ENCODE measurements around the gene LRRC26. TPM values are rescaled to one million over a fixed set of nuclear protein-coding genes. Genes with fewer than 3 reads are reported as not detected.

The LRRC26 gene
- total and polyA plus RNA-seq, 4 experiments from 2014 or later = not detected

DNA sequence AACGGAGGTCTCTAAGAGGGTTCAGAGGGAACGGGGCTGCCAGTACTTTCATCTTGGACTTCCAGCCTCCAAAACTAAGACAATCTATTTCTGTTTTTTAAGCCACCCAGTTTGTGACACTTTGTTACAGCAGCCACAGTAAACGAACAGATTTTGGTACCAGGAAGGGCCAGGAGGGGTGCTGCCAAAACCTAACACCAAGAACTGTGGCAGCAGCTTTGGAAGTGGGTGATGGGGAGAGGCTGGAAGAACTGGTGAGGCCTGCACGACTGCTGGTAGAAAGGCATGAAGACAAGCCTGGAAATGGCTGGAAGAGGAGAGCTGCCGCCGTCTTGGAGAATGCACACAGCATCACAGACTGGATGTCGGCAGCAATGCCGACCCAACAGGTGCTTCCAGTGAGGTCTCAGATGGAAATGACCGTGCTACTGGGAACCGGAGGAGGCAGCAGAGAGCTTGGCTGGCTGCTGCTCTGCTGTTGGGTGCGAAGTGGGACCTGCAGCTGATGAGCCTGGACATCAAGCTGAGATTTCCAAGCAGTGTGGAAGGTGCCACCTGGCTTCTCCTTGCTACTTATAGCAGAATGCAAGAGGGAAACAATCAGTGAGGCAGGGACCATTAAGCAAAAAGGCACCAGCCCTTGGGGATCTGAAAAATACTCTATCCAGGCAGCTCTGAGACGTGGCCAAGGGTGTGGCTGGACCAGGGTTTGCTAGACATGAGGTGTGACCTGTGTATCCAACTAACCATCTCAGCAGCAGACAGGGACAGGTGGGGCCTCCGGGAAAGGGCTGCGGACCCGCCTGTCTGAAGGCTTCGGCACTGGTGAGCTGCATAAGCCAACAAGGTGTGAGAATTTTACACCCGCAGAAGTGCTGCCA, 6.7 kb upstream of the LRRC26 start:
- Histone ChIP-seq H3K36me3 (ENCODE audit: insufficient read depth, low read length) (peaks cover 12% of the 10 kb centered on the region), H3K27ac (ENCODE audit: low read depth, low read length) (no peak overlapping the region), H3K9me3 (ENCODE audit: control insufficient read depth in 1 of 2, low read length in 2 of 2) (no peaks in the 10 kb centered on the region), H3K27me3 (ENCODE audit: insufficient read depth, low read length) (peaks cover 4% of the 10 kb centered on the region), H3K4me3 (ENCODE audit: low read length in 2 of 2) (no peak overlapping the region), H3K4me1 (ENCODE audit: insufficient read depth, low read length) (no peaks in the 10 kb centered on the region)
- Mint-ChIP-seq H3K27ac (peak overlapping the region in 2 of 7 donors; percentile 42 to 59), H3K4me3 (peak overlapping the region in 1 of 8 donors; percentile 25), H3K9me3 (no peaks in the 10 kb centered on the region), H3K4me1 (peaks cover 2 to 13% (median 7%) of the 10 kb centered on the region in 4 donors), H3K27me3 (peaks cover 0 to under 1% of the 10 kb centered on the region in 2 donors), H3K36me3 (peaks cover 4 to 17% of the 10 kb centered on the region in 2 donors)
- DNase-seq = peak in 3 of 5 donors; percentile 21 to 31 (median 23)
- intact Hi-C loops (cut with micrococcal nuclease) = loop anchor here (1.0 kb wide), 1 partner anchor 51 kb away; the partner anchor contains the start of gene RNF224
- CTCF ChIA-PET (ENCODE audit: partially characterized antibody) = interaction anchor here (0.8 to 1.5 kb wide), 6 partner anchors 12 to 60 kb away, joined by 3 to 4 read pairs (median 4); partner anchors contain the start of genes ANAPC2, RNF224 and SSNA1
- POLR2A ChIA-PET (ENCODE audit: partially characterized antibody) = interaction anchor here (0.8 to 2.5 kb wide), 5 partner anchors 12 to 64 kb away, joined by 3 to 8 read pairs (median 5); partner anchors contain the start of genes ANAPC2, SSNA1, TPRN and TUBB4B

DNA sequence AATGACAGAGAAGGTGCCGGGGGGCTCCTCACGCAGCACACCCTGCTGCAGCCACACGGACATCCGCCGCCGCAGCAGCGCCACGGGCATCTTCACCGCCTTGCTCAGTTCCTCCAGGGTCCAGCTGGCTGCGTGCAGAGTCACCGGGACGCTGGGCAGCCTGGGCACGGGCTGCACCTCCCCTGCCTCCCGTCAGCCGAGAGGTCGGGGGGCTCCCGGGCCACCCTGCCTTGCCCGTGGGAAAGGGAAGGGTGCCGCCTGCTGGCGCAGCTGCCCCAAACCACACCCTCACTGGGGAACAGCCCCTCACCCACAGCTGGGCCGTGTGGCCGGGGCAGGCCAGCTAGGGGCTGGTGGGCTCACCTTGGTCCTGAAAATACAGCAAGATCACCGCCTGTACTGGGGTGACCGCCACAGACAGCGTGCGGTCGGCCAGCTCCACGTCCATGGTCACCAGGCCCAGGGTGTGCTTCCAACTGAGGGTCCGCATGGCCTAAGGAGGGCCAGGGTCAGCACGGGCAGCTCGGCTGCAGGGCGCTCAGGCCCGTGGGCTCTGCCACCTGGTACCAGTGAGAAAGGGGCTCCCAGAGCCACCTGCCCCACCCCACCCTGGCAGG, 5.6 kb upstream of the LRRC26 start:
- H3K27me3 Mint-ChIP-seq = peaks cover 0 to 4% of the 10 kb centered on the region in 2 donors
- no peak overlapping the region for H3K27ac ChIP-seq (ENCODE audit: low read depth, low read length)
- H3K36me3 ChIP-seq (ENCODE audit: insufficient read depth, low read length) = peaks cover 1% of the 10 kb centered on the region
- peak overlapping the region in 1 of 7 donors; percentile 42 for H3K27ac Mint-ChIP-seq
- DNase-seq = no peak
- POLR2A ChIA-PET (ENCODE audit: partially characterized antibody) = interaction anchor here (0.6 to 2.5 kb wide), 5 partner anchors 12 to 46 kb away, joined by 3 to 8 read pairs (median 3); partner anchors contain the start of genes ANAPC2, SSNA1 and TPRN
- H3K4me1 ChIP-seq (ENCODE audit: insufficient read depth, low read length) = no peaks in the 10 kb centered on the region
- peaks cover 2 to 13% (median 7%) of the 10 kb centered on the region in 4 donors for H3K4me1 Mint-ChIP-seq
- no peaks in the 10 kb centered on the region for H3K9me3 ChIP-seq (ENCODE audit: control insufficient read depth in 1 of 2, low read length in 2 of 2)
- CTCF ChIA-PET (ENCODE audit: partially characterized antibody) = interaction anchor here (1.3 kb wide), 1 partner anchor 52 kb away, joined by 4 read pairs; no protein-coding TSS in a partner anchor
- peaks cover 14% of the 10 kb centered on the region for H3K27me3 ChIP-seq (ENCODE audit: insufficient read depth, low read length)
- H3K36me3 Mint-ChIP-seq = peaks cover 4 to 16% of the 10 kb centered on the region in 2 donors
- H3K4me3 Mint-ChIP-seq = no peak overlapping the region
- no peak overlapping the region for H3K4me3 ChIP-seq (ENCODE audit: low read length in 2 of 2)
- H3K9me3 Mint-ChIP-seq = no peaks in the 10 kb centered on the region
- intact Hi-C loops (cut with micrococcal nuclease) = loop anchor here (2.0 kb wide), 1 partner anchor 55 kb away; no protein-coding TSS in a partner anchor

GRCh38 chr9:137174722-137175293, 5.0 kb upstream of the LRRC26 start:
- H3K4me3 Mint-ChIP-seq = no peak overlapping the region
- H3K27ac Mint-ChIP-seq = no peak overlapping the region
- Histone ChIP-seq H3K36me3 (ENCODE audit: insufficient read depth, low read length) (no peaks in the 10 kb centered on the region), H3K9me3 (ENCODE audit: control insufficient read depth in 1 of 2, low read length in 2 of 2) (no peaks in the 10 kb centered on the region), H3K4me3 (ENCODE audit: low read length in 2 of 2) (no peak overlapping the region), H3K27ac (ENCODE audit: low read depth, low read length) (no peak overlapping the region), H3K27me3 (ENCODE audit: insufficient read depth, low read length) (peaks cover 20% of the 10 kb centered on the region), H3K4me1 (ENCODE audit: insufficient read depth, low read length) (no peaks in the 10 kb centered on the region)
- ChIA-PET POLR2A (ENCODE audit: partially characterized antibody) (interaction anchor here (0.5 to 2.5 kb wide), 6 partner anchors 13 to 110 kb away, joined by 3 to 8 read pairs (median 3); partner anchors contain the start of genes ANAPC2, SSNA1 and TPRN), CTCF (ENCODE audit: partially characterized antibody) (no interaction called here)
- H3K4me1 Mint-ChIP-seq = peaks cover 2 to 13% (median 7%) of the 10 kb centered on the region in 4 donors
- intact Hi-C loops (cut with micrococcal nuclease) = loop anchor here (2.0 kb wide), 1 partner anchor 54 kb away; no protein-coding TSS in a partner anchor
- DNase-seq = no peak
- peaks cover 4 to 7% of the 10 kb centered on the region in 2 donors for H3K27me3 Mint-ChIP-seq
- H3K36me3 Mint-ChIP-seq = peaks cover 4 to 12% of the 10 kb centered on the region in 2 donors
- H3K9me3 Mint-ChIP-seq = no peaks in the 10 kb centered on the region

- POLR2A ChIA-PET (ENCODE audit: partially characterized antibody) = interaction anchor here (0.5 to 2.5 kb wide), 2 partner anchors 15 to 111 kb away, joined by 3 to 8 read pairs; partner anchors contain the start of genes ANAPC2 and SSNA1
- H3K27ac Mint-ChIP-seq = peak overlapping the region in 1 of 7 donors; percentile 64
- no peak for DNase-seq
- peaks cover 2 to 13% (median 7%) of the 10 kb centered on the region in 4 donors for H3K4me1 Mint-ChIP-seq
- Histone ChIP-seq H3K36me3 (ENCODE audit: insufficient read depth, low read length) (no peaks in the 10 kb centered on the region), H3K27me3 (ENCODE audit: insufficient read depth, low read length) (peaks cover 23% of the 10 kb centered on the region), H3K4me3 (ENCODE audit: low read length in 2 of 2) (no peak overlapping the region), H3K4me1 (ENCODE audit: insufficient read depth, low read length) (no peaks in the 10 kb centered on the region), H3K27ac (ENCODE audit: low read depth, low read length) (no peak overlapping the region), H3K9me3 (ENCODE audit: control insufficient read depth in 1 of 2, low read length in 2 of 2) (no peaks in the 10 kb centered on the region)
- no peak overlapping the region for H3K4me3 Mint-ChIP-seq
- peaks cover 4 to 7% of the 10 kb centered on the region in 2 donors for H3K27me3 Mint-ChIP-seq
- H3K36me3 Mint-ChIP-seq = peaks cover 4 to 10% of the 10 kb centered on the region in 2 donors
- CTCF ChIA-PET (ENCODE audit: partially characterized antibody) = no interaction called here
- no peaks in the 10 kb centered on the region for H3K9me3 Mint-ChIP-seq
- intact Hi-C loops (cut with micrococcal nuclease) = loop anchor here (2.0 kb wide), 1 partner anchor 53 kb away; no protein-coding TSS in a partner anchor
Observed at GRCh38 chr9:137173796-137174664, 4.2 kb upstream of the LRRC26 start.

DNA sequence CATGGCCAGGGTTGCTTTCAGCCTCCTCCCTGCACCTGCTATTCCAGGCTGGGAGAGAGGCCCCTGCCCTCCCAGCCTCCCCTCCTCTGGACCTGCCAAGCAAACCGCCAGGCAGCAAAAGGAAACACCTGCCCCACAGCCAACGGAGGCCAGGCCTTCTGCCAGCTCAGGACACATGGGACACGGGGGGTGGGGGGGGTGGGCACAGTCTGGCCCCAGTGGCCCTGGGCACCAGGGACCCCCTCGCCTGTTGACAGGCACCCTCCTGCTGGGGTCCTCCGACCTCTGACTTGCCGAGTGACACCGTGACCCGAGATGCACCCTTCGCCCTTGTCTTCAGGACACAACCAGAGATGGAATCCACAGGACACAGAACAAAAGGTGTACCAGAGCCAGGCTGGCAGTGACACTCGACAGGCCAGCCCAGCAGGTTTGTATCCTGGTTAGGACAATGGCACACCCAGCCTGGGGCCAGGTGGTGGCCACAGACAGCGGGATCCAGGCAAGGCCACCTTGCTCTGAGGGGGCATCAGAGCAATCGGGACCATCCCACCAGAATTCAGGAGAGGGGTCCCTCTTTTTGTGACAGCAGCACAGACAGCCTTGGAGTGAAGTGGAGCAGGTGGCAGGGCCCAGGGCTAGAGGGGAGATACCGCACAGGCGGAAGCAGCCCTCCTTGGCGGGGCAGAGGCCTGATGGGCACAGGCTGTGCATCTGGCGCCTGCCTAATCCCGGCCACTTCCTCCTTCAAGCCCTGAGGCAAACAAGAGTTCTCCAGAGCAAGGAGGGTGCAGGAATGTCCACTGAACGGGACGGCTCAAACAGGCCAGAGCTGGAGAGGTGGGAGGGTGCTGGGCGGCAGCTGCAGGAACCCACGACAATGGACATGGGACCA, 3.3 kb upstream of the LRRC26 start:
- no peak for DNase-seq
- H3K4me3 ChIP-seq (ENCODE audit: low read length in 2 of 2) = no peak overlapping the region
- Mint-ChIP-seq H3K9me3 (no peaks in the 10 kb centered on the region), H3K27me3 (peaks cover 7% of the 10 kb centered on the region in 2 donors), H3K27ac (peak overlapping the region in 1 of 7 donors; percentile 64), H3K36me3 (peaks cover 4 to 10% of the 10 kb centered on the region in 2 donors), H3K4me3 (no peak overlapping the region), H3K4me1 (peaks cover 2 to 13% (median 8%) of the 10 kb centered on the region in 4 donors)
- H3K27ac ChIP-seq (ENCODE audit: low read depth, low read length) = no peak overlapping the region
- H3K4me1 ChIP-seq (ENCODE audit: insufficient read depth, low read length) = no peaks in the 10 kb centered on the region
- no peaks in the 10 kb centered on the region for H3K9me3 ChIP-seq (ENCODE audit: control insufficient read depth in 1 of 2, low read length in 2 of 2)
- POLR2A ChIA-PET (ENCODE audit: partially characterized antibody) = interaction anchor here (2.5 kb wide), 1 partner anchor 16 kb away, joined by 8 read pairs; the partner anchor contains the start of genes ANAPC2 and SSNA1
- H3K27me3 ChIP-seq (ENCODE audit: insufficient read depth, low read length) = peaks cover 23% of the 10 kb centered on the region
- H3K36me3 ChIP-seq (ENCODE audit: insufficient read depth, low read length) = no peaks in the 10 kb centered on the region
- CTCF ChIA-PET (ENCODE audit: partially characterized antibody) = no interaction called here
- intact Hi-C loops (cut with micrococcal nuclease) = no loop called here

Data from CD4-positive, alpha-beta memory T cell (primary cell).